C4-2B (cell line): ENCODE data around the gene TNNT2.

Experiments
- CTCF ChIP-seq: fragments of 450-650 bp; conservative IDR thresholded peaks from 2 replicates; pipeline ENCODE4 v1.5.1; 2017; ENCODE audit warnings: mild to moderate bottlenecking
- ZFX ChIP-seq: fragments of 450-650 bp; IDR thresholded peaks from 2 replicates; pipeline ENCODE4 v1.6.1; 2017

- no peak for TF ChIP-seq CTCF
- TF ChIP-seq ZFX, result no peak
Observed at GRCh38 chr1:201393076-201393475, 15.6 kb upstream of the TNNT2 start.
